ENCODE measurements around the gene CACNA2D3.

Gene CACNA2D3

DNA sequence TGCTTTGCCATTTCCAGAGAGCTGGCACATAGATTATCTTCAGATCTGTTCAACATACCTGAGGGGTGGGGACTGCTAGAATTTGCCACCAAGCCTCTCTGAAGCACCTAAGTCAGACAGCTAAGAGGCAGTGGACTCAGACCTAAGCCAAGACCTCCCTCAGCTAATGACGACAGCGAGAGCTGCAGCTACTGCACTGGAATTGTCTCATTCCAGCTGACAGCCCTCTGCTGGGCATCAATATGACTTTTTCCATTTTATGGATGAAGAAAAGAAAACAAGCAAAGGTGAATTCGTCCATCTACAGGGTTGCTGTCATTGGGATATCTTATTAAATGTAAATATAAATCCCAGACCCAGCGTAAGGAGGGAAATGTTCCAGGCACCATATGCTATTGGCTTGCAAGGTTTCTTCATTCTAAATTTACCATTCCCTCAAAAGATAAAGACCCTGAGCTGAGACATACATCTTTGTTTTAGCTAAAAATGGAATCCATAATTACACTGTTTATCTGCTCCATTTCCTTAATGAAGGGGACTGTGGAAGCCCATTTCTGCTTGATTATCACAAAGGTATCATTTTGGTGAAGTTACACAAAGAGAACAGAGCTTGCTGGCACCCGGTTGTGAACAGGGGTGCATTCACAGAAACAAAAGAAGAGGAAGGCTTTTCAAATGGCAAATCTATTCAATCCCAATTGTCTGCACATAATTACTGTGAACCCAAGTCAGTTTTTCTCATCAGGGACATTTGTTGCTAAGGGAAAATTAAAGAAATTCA is 891.0 kb downstream of the CACNA2D3 start:
- TF ChIP-seq, protein P1, sequence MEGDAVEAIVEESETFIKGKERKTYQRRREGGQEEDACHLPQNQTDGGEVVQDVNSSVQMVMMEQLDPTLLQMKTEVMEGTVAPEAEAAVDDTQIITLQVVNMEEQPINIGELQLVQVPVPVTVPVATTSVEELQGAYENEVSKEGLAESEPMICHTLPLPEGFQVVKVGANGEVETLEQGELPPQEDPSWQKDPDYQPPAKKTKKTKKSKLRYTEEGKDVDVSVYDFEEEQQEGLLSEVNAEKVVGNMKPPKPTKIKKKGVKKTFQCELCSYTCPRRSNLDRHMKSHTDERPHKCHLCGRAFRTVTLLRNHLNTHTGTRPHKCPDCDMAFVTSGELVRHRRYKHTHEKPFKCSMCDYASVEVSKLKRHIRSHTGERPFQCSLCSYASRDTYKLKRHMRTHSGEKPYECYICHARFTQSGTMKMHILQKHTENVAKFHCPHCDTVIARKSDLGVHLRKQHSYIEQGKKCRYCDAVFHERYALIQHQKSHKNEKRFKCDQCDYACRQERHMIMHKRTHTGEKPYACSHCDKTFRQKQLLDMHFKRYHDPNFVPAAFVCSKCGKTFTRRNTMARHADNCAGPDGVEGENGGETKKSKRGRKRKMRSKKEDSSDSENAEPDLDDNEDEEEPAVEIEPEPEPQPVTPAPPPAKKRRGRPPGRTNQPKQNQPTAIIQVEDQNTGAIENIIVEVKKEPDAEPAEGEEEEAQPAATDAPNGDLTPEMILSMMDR (IDR thresholded peaks at IDR 0.05; ENCODE audit: insufficient read depth, low read depth, low read length, missing control alignments) = no peak
- H3K4me3 ChIP-seq (ENCODE audit: low read length) = no peak overlapping the region
- DNase-seq (ENCODE audit: low read depth) = no peak

DNA sequence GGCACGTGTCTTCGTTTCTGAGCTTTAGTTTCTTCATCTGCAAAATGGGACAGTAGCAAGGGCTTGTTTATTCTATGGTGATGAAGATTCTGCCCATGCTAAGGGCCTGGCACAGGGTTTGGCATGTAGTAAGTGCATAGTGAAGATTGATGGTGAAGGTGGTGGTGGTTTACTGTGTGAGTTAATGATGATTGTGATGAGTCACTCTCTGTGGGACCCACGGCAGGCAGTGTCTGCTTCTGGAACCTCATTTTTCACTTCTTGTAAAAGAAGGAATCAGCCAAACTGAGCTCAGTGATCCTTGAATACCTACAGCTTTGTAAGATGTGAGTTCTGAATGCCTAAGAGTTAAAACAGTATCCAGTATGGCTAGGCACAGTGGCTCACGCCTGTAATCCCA is 891.7 kb downstream of the CACNA2D3 start:
- TF ChIP-seq, protein P1 (IDR thresholded peaks at IDR 0.05; ENCODE audit: insufficient read depth, low read depth, low read length, missing control alignments) = no peak
- no peak for DNase-seq (ENCODE audit: low read depth)
- no peak overlapping the region for H3K4me3 ChIP-seq (ENCODE audit: low read length)

DNA sequence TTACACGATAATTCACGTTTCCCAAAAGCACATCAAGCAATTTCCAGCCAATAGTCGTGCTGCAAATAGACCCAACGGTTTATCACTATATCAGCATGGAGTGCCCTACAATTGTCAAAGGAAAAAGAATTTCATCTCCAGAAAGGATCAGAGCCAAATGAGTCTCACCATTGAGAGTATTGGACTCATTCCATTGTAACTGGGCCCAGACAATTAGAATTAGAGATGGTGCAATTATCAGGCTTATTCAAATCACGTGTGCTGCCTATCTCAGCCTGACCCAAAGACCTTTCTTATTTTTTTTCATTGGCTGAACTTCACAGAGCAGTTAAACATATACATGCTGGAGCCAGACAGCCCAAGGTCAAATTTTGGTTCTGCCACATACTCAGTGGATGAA is 892.6 kb downstream of the CACNA2D3 start:
- H3K4me3 ChIP-seq (ENCODE audit: low read length) = no peak overlapping the region
- no peak for DNase-seq (ENCODE audit: low read depth)
- TF ChIP-seq, protein P1 (IDR thresholded peaks at IDR 0.05; ENCODE audit: insufficient read depth, low read depth, low read length, missing control alignments) = no peak

DNA sequence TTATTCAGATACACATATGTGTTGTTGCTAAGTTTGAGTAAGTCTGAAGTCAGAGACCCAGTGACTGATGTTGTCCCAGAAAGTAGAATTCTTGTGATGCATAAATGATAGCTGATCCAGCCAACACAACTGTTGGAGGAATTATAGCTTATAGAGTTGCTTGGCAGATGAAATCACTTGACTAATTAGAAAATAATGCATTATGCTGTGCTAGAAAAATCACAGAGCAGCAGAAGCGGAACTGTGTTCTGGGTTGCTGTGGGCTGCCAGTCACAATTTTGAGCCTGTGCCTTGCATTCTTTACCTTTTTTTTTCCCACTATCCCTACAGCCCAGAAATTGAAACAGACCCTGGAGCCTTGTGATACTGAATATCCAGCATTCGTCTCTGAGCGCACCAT is 895.5 kb downstream of the CACNA2D3 start:
- TF ChIP-seq, protein P1 (IDR thresholded peaks at IDR 0.05; ENCODE audit: insufficient read depth, low read depth, low read length, missing control alignments) = no peak
- no peak overlapping the region for H3K4me3 ChIP-seq (ENCODE audit: low read length)
- DNase-seq (ENCODE audit: low read depth) = no peak

DNA sequence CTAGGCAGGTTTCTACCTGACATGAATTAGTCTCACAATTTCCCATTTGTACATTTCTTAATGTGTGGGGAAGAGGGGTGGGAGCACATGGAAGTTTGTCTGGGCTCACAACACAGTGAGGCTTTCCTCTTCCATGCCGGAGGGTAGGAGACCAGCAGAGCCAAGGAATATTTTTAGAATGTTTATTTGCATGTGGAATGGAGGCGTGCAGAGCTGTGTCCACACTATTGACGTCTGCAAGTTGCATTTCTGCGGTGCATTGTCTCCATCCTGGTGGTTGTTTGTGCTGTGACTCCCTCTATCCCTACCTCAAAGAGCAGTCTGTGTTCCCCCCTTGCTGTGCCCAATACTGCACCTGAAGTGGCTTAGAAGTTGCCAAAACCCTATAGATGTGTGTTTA is 908.6 kb downstream of the CACNA2D3 start:
- no peak for DNase-seq (ENCODE audit: low read depth)
- H3K4me3 ChIP-seq (ENCODE audit: low read length) = no peak overlapping the region
- TF ChIP-seq, protein P1 (IDR thresholded peaks at IDR 0.05; ENCODE audit: insufficient read depth, low read depth, low read length, missing control alignments) = no peak

DNA sequence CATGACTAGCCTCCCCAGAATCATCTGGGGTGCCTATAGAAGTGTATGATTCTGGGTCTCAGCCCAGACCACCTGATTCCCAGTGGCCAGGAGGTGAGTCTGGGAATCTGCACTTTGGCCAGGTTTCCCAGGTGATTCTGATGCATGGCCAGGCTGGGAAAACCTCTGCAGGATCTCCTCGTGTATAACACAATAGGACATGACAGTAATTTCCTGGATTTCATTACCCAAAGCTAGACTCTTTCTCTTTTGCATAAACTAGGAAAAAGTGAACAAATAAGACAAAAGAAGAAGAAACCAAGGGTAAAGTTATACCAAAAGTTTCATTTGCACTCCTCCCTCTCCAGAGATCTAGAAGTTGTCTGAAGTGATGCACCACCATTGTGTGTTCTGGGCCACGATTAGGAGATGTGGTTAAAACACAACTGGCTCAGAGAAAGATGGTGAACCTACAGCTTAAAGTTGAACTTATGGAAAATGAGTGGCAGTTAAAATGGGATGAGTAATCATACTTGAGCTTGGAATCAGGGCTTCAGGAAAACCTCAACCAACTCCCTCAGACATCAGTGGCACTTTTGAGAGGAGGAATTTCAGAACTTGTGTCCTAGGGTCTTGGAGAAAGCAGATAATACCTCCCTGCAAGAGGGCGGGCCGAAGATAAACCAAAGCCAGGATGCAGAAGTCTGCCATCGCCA is 914.7 kb downstream of the CACNA2D3 start:
- DNase-seq (ENCODE audit: low read depth) = no peak
- TF ChIP-seq, protein P1 (IDR thresholded peaks at IDR 0.05; ENCODE audit: insufficient read depth, low read depth, low read length, missing control alignments) = no peak
- H3K4me3 ChIP-seq (ENCODE audit: low read length) = no peak overlapping the region

All from epithelial cell of esophagus (primary cell).